Thymus (tissue), 11 donors: ENCODE data around the gene POC1A. TPM values are rescaled to one million over a fixed set of nuclear protein-coding genes. Genes with fewer than 3 reads are reported as not detected.

Source experiments
- DNase-seq, 9 donors: peaks; one replicate each; pipeline ENCODE4 v3.0.0-alpha.2; 2013; ENCODE audit warnings: low spot score in 9 of 9, low read depth in 6 of 9, missing footprints in 1 of 9
- H3K27ac ChIP-seq, 2 donors: one replicate each; pipeline ENCODE4 v1.5.1; 2013; ENCODE audit warnings: control low read depth in 1 of 2, low read depth in 1 of 2, low read length in 1 of 2, mild to moderate bottlenecking in 1 of 2, moderate library complexity in 1 of 2
- H3K27me3 ChIP-seq, 2 donors: one replicate each; pipeline ENCODE4 v1.5.1; 2013; ENCODE audit warnings: low read length in 1 of 2; ENCODE audit not compliant: control insufficient read depth in 2 of 2, insufficient read depth in 1 of 2
- H3K36me3 ChIP-seq, 2 donors: one replicate each; pipeline ENCODE4 v1.5.1; 2013; ENCODE audit warnings: low read length in 1 of 2, mild to moderate bottlenecking in 1 of 2, moderate library complexity in 1 of 2; ENCODE audit not compliant: control insufficient read depth in 2 of 2, insufficient read depth in 2 of 2
- H3K4me1 ChIP-seq, 2 donors: one replicate each; pipeline ENCODE4 v1.5.1; 2013; ENCODE audit warnings: low read length in 2 of 2; ENCODE audit not compliant: control insufficient read depth in 2 of 2, insufficient read depth in 2 of 2
- H3K4me3 ChIP-seq, 2 donors: one replicate each; pipeline ENCODE4 v1.5.1; 2013; ENCODE audit warnings: low read length in 2 of 2, control low read depth in 1 of 2, mild to moderate bottlenecking in 1 of 2
- H3K9me3 ChIP-seq, 2 donors: one replicate each; pipeline ENCODE4 v1.5.1; 2013; ENCODE audit warnings: low read length in 1 of 2, mild to moderate bottlenecking in 1 of 2; ENCODE audit not compliant: control insufficient read depth in 2 of 2, insufficient read depth in 1 of 2
- WGBS: extraction: QIAGEN DNeasy Blood & Tissue Kit; methylation state at CpG from one replicate; pipeline ENCODE4 v1.1.7; 2013; 5-methylcytosine and 5-hydroxymethylcytosine counted together
- polyA plus RNA-seq: library from polyadenylated mRNA; stranded (reverse); fragments of 200-250 nt; gene quantifications from one replicate; pipeline ENCODE4 v1.2.3, GENCODE V29; 2013
- total RNA-seq: library from RNA; stranded (reverse); fragments of 120-200 nt; gene quantifications from one replicate; pipeline ENCODE4 v1.2.4, GENCODE V29; 2013
- donor health status: healthy.

The POC1A gene
- total and polyA plus RNA-seq, 2 donors: 2.6 to 12.3 TPM

- no peaks in the 10 kb centered on the region for H3K27me3 ChIP-seq
- 87% methylated on average over 7 of the region's 7 CpGs for WGBS
- H3K4me3 ChIP-seq: no peak overlapping the region
- no peaks in the 10 kb centered on the region for H3K36me3 ChIP-seq
- no peak for DNase-seq
- peaks cover 0 to 4% of the 10 kb centered on the region in 2 donors for H3K4me1 ChIP-seq
- no peak overlapping the region for H3K27ac ChIP-seq
- no peaks in the 10 kb centered on the region for H3K9me3 ChIP-seq
Observed at GRCh38 chr3:52025453-52025852, 128.8 kb downstream of the POC1A start.

Other genes with a start within 250 kb of the POC1A start
- 18.6 TPM for gene RRP9, start 212.5 kb downstream of the POC1A start, total RNA-seq
- gene RRP9, start 212.5 kb downstream of the POC1A start, polyA plus RNA-seq: 16.9 TPM
- 8.0 TPM for gene PARP3, start 212.1 kb downstream of the POC1A start, total RNA-seq
- 11.2 TPM for gene PARP3, start 212.1 kb downstream of the POC1A start, polyA plus RNA-seq
- 0.05 TPM for gene GPR62, start 199.0 kb downstream of the POC1A start, total RNA-seq
- gene GPR62, start 199.0 kb downstream of the POC1A start, polyA plus RNA-seq: 0.02 TPM
- gene PCBP4, start 187.0 kb downstream of the POC1A start, total RNA-seq: 6.1 TPM
- 21.0 TPM for gene PCBP4, start 187.0 kb downstream of the POC1A start, polyA plus RNA-seq
- gene ABHD14B, start 180.4 kb downstream of the POC1A start, total RNA-seq: 22.9 TPM
- gene ABHD14B, start 180.4 kb downstream of the POC1A start, polyA plus RNA-seq: 48.2 TPM
- 12.7 TPM for gene ABHD14A, start 179.4 kb downstream of the POC1A start, total RNA-seq
- 17.6 TPM for gene ABHD14A, start 179.4 kb downstream of the POC1A start, polyA plus RNA-seq
- gene ACY1, start 170.9 kb downstream of the POC1A start, total RNA-seq: 11.2 TPM
- 17.6 TPM for gene ACY1, start 170.9 kb downstream of the POC1A start, polyA plus RNA-seq
- 1,457 TPM for gene RPL29, start 158.5 kb downstream of the POC1A start, total RNA-seq
- 1,964 TPM for gene RPL29, start 158.5 kb downstream of the POC1A start, polyA plus RNA-seq
- 7.7 TPM for gene DUSP7, start 97.9 kb downstream of the POC1A start, total RNA-seq
- 6.3 TPM for gene DUSP7, start 97.9 kb downstream of the POC1A start, polyA plus RNA-seq
- 34.5 TPM for gene ALAS1, start 43.7 kb upstream of the POC1A start, total RNA-seq
- 22.8 TPM for gene ALAS1, start 43.7 kb upstream of the POC1A start, polyA plus RNA-seq
- gene TLR9, start 71.2 kb upstream of the POC1A start, total RNA-seq: 0.66 TPM
- gene TLR9, start 71.2 kb upstream of the POC1A start, polyA plus RNA-seq: 0.59 TPM
- gene TWF2, start 84.7 kb upstream of the POC1A start, total RNA-seq: 60.5 TPM
- gene TWF2, start 84.7 kb upstream of the POC1A start, polyA plus RNA-seq: 62.6 TPM
- 32.1 TPM for gene PPM1M, start 91.3 kb upstream of the POC1A start, total RNA-seq
- gene PPM1M, start 91.3 kb upstream of the POC1A start, polyA plus RNA-seq: 65.0 TPM
- 60.5 TPM for gene WDR82, start 124.2 kb upstream of the POC1A start, total RNA-seq
- 47.4 TPM for gene WDR82, start 124.2 kb upstream of the POC1A start, polyA plus RNA-seq
- gene GLYCTK, start 133.4 kb upstream of the POC1A start, total RNA-seq: 7.6 TPM
- 18.9 TPM for gene GLYCTK, start 133.4 kb upstream of the POC1A start, polyA plus RNA-seq
- 3.3 TPM for gene DNAH1, start 161.9 kb upstream of the POC1A start, total RNA-seq
- gene DNAH1, start 161.9 kb upstream of the POC1A start, polyA plus RNA-seq: 9.0 TPM